Right renal cortex interstitium (tissue), 3 donors: Measurements from ENCODE around the gene TBL2. TPM values are rescaled to one million over a fixed set of nuclear protein-coding genes. Genes with fewer than 3 reads are reported as not detected.
"Not testable (repeated sequence)": the region's sequence is repeated elsewhere in the genome, so short reads cannot be mapped to it uniquely, and the experiment has no call there.

Experiments used
- DNase-seq, 3 donors: peaks; one replicate each; pipeline ENCODE4 v3.0.0-alpha.2; 2013; ENCODE audit warnings: low read depth in 3 of 3, low spot score in 2 of 3
- polyA plus RNA-seq, 3 donors: library from polyadenylated mRNA; unstranded; fragments of 120-200 nt; gene quantifications; one replicate each; pipeline ENCODE4 v1.2.1, GENCODE V29; 2013; ENCODE audit not compliant: insufficient read length in 3 of 3

TBL2 gene, protein sequence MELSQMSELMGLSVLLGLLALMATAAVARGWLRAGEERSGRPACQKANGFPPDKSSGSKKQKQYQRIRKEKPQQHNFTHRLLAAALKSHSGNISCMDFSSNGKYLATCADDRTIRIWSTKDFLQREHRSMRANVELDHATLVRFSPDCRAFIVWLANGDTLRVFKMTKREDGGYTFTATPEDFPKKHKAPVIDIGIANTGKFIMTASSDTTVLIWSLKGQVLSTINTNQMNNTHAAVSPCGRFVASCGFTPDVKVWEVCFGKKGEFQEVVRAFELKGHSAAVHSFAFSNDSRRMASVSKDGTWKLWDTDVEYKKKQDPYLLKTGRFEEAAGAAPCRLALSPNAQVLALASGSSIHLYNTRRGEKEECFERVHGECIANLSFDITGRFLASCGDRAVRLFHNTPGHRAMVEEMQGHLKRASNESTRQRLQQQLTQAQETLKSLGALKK
- 10 to 100 TPM; 37.9 to 40.8 (median 40.2) TPM for polyA plus RNA-seq

DNA sequence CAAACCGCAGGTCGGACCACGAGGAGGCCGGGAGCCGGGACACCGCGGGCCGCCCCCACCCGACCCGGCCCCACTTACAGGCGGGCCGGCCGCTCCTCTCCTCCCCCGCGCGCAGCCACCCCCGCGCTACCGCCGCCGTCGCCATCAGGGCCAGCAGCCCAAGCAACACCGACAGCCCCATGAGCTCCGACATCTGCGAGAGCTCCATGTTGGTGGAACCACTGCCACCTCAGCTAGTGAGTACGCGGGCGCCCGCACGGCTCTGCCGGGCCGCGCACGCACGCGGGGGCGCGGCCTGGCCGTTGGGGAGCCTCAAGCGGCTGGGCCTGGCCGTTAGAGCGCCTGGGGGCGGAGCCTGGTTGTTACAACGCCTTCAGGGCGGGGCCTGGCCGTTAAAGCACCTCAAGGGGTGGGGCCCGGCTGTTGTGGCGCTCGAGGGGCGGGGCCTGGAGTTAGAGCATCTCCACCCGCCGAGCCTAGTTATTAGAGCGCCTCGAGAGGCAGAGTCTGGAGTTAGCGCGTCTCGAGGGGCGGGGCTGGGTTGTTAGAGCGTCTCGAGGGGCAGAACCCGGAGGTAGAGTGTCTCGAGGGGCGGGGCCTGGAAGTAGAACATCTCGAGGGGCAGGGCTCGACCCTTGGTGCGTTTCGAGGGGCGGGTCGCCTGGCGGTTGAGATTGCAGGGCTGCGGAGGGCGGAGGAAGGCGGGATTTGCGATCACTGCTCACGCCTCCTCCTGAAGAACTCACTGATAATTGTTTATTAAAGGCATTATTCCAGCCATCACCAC lies at the start of gene TBL2:
Gene TBL2 (minus strand): TSS at position 238 of the 787 bp plus-strand sequence. CDS start 30 bp downstream, at position 208.
- peak; percentile 90 to 97 (median 92) for DNase-seq

DNA sequence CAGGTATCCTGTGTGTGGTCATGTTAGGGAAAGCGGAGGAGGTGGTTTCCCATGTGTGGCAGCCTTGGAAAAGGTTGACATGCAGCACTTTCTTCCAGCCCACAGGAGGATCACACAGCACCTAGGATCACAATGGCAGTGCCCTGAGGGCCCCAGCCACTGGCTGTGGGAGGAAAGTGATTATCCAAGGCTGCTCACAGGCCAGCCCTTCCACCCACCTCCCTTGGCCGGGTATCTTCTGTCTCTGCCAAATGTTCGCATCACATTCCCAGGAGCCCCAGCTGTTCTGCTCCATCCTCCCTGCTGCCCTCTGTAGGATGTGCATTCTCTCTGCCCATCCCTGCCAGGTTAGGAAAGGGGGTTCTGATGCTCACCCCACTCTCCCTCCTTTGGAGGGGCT lies 48.4 kb upstream of the TBL2 start:
- DNase-seq: no peak

DNA sequence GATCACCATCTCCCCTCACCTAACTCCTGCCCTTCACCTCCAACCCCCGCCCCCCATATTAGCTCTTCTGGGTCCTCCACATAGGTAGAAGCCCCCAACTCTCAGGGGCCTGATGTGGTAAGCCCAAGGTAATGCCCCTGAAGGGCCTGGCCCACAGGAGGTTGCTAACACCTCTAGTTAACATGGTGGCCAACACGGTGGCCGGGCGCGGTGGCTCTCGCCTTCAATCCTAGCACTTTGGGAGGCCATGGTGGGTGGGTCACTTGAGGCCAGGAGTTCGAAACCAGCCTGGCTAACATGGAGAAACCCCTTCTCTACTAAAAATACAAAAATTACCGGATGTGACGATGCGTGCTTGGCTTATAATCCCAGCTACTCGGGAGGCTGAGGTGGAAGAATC lies 46.9 kb upstream of the TBL2 start:
- no peak for DNase-seq

DNA sequence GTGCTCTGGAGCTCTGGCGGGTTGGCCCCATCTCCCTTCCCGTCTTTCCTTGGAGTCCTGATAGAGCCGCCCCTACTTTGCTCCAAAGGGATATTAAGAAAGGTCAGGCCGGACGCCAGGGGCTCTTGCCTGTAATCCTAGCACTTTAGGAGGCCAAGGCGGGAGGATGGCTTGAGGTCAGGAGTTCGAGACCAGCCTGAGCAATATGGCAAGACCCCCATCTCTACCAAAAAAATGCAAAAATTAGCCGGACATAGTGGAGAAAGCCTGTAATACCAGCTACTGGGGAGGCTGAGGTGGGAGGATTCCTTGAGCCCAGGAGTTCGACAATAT lies 46.3 kb upstream of the TBL2 start:
- no peak for DNase-seq

DNA sequence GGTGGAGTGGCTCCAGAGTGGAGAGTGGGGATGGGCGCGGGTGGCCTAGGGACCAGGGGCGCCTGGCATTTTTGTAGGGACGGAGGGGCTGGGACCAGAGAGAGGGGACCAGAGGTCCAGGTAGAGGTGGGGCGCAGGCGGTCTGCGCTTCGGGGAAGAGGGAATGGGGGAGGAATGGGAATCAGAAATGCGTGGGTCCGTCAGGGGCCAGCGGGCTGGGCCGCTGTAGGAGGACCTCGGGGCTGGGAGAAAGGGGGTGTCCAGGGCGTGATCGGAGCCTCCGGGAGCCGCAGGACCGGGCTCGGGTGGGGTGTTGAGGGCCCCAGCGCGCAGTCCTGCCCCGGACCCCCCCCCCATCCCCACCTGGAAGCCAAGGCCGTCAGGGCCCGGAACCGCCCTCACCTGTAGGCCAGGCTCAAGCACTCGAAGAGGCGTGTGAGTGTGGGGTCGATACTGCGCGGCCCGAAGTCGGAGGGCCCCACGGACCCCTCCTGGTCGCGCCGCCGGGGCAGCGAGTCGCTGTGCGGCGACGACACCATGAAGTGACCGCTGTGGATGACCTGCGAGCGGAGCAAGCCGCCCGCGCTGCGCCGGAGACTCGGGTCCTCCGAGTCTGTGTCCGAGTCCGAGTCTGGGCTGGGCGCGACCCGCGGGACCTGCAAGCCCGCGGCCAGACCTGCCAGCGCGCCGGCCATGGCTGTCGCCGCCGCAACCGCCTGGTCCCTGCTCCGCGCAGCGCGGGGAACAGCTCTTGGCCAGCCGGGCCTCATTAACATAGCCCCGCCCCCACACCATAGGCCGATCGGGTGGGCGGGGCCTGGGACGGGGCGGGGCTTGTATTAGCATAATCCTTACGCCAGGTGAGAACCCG lies 45.7 kb upstream of the TBL2 start, which contains the start of gene MLXIPL:
Gene MLXIPL (minus strand): TSS at position 725 of the 871 bp plus-strand sequence. CDS start 30 bp downstream, at position 695.
- DNase-seq: peak in 1 of 3 donors; percentile 71

DNA sequence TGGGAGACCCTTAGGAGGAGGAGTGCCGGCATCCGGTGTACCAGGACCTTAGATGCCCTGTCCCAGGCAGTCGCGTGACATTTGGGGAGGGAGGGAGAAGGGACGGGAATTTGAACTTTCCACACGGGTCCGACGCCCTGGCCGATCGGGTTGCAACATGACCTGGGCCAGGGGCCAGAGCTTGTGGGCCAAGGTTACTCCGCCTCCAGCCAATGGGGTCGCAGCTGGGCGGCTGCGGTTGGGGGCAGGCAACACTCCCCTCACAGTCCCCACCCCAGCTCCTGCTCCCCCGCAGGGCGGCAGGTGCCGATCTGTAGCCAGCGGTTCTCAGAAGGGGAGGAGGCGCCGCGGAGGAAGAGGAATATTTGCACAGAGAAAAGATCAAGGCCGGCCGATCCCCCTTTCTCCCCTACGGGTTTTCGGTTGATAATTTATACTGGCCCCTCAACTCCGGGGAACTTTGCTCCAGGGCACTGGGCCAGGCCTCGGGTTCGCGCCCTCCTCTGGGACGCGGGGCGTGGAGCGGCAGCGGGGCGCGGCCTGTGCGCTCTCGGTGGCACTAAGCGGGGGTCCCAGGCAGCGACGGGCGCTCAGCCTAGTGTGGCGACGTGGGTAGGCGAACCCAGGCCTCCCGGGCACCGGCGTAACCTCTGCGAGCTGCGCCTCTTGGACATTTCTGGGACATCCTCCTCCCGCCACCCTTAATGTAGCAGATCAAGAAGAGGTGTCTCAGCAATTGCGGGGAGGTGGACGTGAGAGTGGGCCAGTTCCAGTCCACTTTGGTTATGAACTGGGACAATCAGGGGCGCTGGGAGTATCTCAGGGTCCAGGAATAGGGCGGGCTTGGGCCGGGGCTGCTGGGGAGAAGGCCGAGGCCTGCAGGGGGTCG lies 44.8 kb upstream of the TBL2 start:
- DNase-seq: no peak

DNA sequence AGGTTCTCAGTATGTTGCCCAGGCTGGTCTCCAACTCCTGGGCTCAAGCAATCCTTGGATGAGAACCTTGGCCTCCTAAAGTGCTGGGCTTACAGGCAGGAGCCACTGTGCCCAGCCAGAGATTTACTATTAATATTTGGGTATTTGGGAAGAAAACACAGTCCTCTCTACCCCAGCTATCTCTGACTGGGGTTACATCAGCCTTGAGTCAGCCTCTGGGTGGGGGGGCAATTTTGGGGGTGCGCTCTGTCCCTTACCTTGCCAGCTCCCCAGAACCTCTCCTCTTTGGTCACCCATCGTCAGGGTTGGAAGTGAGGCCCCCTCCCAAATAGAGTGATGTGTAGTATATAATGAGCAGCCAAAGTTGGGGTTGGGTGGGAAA lies 44.1 kb upstream of the TBL2 start:
- no peak for DNase-seq

DNA sequence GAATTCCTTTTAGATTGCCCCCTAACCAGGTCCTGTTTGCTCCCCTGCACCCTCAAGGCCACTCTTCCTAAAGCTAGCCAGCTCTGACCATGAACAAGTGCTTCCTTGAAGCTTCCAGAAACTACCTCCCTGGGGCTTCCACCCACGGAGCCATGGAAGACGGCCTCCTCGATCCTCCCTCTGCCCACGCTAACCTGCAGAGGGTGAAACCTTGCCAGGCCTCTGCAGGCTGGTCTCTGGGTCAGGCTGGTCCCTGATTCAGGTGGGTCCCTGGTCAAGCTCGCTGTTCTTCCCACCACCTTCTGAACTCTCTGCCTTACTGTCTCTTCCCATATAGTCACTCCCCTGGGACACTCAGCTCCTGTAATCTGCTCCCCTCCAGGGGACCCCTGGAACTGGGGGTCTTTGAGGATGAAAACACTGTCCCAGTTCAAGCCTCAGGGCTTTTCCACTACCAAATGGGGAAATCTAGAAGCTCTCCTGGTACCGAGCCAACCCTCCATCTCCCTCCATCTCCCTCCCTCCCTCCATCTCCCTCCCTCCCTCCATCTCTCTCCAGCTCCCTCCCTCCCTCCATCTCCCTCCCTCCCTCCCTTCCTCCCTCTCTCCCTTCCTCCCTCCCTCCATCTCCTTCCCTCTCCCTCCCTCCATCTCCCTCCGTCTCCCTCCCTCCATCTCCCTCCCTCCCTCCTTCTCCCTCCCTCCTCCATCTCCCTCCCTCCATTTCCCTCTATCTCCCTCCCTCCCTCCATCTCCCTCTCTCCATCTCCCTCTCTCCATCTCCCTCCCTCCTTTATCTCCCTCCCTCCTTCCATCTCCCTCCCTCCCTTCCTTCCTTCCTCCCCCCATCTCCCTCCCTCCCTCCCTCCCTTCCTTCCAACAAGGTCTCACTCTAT lies 43.0 kb upstream of the TBL2 start:
- DNase-seq: no peak

DNA sequence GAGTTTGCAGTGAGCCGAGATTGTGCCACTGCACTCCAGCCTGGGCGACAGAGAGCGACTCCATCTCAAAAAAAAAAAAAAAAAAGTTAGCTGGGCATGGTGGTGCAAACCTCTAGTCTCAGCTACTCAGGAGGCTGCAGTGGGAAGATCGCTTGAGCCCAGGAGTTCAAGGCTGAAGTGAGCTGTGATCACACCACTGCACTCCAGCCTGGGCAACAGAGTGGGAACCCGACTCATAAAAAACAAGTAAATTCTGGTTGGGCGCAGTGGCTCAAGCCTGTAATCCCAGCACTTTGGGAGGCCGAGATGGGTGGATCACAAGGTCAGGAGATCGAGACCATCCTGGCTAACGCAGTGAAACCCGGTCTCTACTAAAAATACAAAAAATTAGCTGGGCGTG lies 41.0 kb upstream of the TBL2 start:
- not testable (repeated sequence) for DNase-seq

DNA sequence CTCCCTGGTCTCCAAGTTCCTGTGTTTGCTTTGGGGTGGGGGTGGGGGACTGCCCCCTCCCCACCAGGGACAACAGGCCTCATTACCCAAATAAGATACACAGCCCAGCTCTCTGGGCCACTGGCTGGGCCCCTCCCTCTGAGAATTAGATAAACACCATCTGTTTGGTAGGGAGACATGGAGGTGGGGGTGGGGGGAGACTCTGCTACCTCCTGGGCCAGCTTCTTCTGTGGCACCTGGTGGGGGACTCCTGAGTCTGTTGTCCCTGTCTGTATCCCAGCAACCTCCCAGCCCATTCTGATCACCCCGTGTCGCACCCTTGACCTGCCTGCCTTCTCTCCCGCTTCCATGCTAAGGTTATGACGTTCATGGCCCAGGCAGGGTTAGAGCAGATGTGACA lies 40.2 kb upstream of the TBL2 start:
- DNase-seq: no peak

DNA sequence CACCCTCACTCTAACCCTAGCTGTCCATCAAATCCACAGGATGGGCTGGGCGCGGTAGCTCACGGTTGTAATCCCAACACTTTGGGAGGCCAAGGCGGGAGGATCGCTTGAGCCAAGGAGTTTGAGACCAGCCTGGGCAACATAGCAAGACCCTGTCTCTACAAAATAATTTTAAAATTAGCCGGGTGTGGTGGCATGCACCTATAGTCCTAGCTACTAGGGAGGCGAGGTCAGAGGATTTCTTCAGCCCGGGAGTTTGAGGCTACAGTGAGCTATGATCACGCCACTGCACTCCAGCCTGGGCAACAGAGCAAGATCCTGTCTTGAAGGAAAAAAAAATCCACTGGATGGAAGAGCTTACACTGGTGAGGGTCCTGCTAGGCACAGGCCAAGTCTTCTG lies 39.1 kb upstream of the TBL2 start:
- DNase-seq: not testable (repeated sequence)

DNA sequence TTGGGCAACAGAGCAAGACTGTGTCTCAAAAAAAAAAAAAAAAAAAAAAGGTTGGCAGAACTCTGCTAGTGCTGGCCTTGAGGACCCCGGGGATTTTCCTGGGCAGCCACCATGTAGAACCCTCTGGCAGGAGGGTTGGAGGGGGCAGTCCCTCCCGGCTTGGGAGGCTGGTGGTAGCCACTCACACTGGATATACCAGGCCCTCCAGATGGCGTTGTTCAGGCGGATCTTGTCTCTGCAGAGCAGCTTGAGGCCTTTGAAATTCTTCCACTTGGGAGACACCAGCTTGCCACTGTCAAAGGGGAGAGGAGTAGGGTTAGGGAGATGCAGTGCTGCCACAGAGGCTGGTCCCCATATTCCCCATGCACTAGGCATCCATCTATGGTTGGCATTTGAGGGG lies 37.5 kb upstream of the TBL2 start:
- no peak for DNase-seq

DNA sequence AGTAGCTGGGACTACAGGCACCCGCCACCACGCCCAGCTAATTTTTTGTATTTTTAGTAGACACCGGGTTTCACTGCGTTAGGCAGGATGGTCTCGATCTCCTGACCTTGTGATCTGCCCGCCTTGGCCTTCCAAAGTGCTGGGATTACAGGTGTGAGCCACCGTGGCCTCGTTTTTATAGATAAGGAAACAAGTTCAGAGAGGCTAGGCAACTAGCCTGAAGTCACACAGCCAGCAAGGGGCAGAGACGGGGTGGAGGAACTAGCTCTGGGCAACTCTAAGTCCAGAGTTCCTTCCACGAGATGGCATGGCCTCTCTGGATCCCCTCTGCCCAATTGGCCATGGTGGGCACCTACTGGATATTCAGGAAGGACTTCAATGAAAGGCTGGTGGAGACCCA lies 36.6 kb upstream of the TBL2 start:
- DNase-seq: not testable (repeated sequence)

DNA sequence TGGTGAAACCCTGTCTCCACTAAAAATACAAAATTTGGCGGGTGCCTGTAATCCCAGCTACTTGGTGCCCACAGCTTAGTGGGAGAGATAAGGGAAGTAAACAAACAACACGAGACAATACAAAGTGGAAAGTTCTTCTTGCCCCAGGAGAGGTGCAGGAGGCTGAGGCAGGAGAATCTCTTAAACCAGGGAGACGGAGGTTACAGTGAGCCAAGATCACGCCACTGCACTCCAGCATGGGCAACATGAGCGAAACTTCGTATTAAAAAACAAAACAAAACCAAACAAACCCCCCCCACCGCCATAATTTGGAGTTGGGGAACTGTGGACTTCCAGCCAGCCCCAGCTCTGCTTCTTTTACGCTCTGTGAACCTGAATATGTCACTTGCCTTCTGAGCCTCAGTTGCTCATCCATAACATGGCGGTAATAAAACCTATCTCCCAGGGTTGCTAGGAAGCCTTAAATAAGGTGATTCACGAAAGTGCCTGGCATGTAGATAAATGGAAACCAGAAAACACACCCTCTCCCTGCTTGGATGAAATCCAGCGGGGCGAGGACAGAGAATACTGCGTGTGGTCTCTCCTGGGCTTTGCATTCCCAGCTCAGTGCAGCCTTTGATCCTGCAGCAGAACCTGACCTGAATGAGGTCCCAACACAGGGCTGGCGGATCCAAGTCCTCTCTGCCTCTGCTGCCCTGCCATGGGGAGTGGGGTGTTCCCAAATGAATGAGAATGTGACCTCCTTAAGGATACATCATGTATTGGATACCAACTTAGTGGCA lies 35.8 kb upstream of the TBL2 start:
- no peak for DNase-seq

DNA sequence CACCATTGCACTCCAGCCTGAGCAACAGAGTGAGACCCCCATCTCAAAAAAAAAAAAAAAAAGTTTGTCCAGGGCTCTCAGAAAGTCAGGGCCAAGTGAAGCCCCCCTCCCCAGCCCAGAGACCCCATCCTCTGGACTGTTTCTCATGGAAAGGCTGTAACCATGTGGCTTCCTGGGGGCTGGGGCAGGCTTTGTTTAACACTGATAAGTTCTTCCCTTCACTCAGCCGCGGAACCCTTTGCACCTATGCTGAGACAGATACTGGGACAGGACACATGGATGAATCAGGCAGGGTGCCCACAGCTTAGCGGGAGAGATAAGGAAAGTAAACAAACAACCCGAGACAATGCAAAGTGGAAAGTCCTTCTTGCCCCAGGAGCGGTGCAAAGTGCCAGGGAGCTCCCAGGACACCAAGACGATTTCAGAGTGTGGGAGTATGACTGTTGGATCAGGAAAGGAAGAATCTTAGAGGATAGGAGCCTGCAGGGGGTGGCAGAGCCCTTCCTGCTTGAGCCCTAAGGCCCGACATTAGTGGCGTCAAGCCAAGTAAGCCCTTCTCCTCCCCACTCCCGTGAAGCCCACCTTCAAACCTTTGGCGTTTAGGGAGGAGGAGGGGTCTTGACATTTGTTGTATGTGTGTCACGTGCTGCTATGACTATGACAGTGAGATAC lies 34.4 kb upstream of the TBL2 start:
- DNase-seq: no peak

DNA sequence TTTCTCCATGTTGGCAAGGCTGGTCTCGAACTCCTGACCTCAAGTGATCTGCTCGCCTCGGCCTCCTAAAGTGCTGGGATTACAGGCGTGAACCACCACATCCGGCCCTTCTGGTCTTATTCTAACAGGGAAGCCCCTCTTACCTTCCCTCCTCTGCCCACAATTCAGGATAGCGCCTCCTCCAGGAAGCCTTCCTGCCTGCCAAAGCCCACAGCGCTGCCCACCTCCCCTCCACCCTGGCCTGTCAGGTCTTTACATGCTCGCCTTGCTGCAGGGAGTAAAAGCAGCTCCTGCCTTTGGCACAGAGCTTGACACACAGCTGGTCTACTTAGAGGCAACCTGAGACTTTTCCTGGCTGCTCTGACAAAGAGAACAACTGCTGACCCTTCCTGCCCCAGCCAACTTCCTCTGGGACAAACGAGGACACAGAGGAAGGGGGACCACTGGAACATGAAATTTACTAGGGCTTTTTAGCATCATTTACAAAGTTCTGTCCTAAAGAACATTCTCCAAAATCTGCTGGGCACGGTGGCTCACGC lies 32.7 kb upstream of the TBL2 start:
- no peak for DNase-seq

DNA sequence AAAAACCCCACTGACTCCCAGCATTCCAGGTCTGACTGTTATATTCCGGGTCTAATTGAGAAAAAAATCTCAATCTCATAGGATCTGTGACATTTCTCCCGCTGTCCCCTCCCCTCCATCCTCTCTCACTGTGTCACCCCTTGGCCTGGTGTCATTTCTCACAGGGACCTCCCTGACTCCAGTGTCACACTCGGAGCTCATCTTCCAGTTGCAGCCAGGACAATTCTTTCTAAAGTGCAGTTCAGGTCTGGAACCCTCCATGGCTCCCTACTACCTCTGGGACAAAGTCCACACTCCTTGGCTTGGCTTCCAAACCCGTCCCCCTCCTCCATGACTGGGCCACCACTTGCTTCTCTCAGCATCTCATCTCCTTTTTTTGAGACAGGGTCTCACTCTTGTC lies 31.7 kb upstream of the TBL2 start:
- DNase-seq: no peak
